Activated T-cell treated with anti-CD3 and anti-CD28 coated beads, Interleukin-2, amount 50 U/mL, for 48 hours (primary cell): ENCODE measurements around the gene LAS1L.
"Not testable (repeated sequence)": the region's sequence is repeated elsewhere in the genome, so short reads cannot be mapped to it uniquely, and the experiment has no call there.

ENCODE experiments used
- DNase-seq, 2 experiments: peaks; one replicate each; pipeline ENCODE4 v3.0.0-alpha.2; 2020

Gene LAS1L

GRCh38 chrX:65534450-65535292 is at the start of gene LAS1L:
LAS1L (minus strand) TSS chrX:65534787; CDS start chrX:65534715, 72 bp downstream.
- peak; percentile 89 to 93 for DNase-seq

GRCh38 chrX:65582450-65583082 is 48.0 kb upstream of the LAS1L start:
- no peak for DNase-seq

GRCh38 chrX:65581661-65582339 is 47.2 kb upstream of the LAS1L start:
- DNase-seq, result peak; percentile 72

GRCh38 chrX:65578346-65578745 is 43.8 kb upstream of the LAS1L start:
- DNase-seq, result no peak

GRCh38 chrX:65576160-65576559 is 41.6 kb upstream of the LAS1L start:
- no peak for DNase-seq

GRCh38 chrX:65575022-65575421 is 40.4 kb upstream of the LAS1L start:
- no peak for DNase-seq

- no peak for DNase-seq
These were observed 39.8 kb upstream of the LAS1L start for GRCh38 chrX:65574356-65574755.

- no peak for DNase-seq
These were observed 38.4 kb upstream of the LAS1L start for GRCh38 chrX:65572971-65573370.

- DNase-seq, result not testable (repeated sequence)
These were observed 28.3 kb upstream of the LAS1L start for GRCh38 chrX:65562850-65563249.

- no peak for DNase-seq
These were observed 17.1 kb upstream of the LAS1L start for GRCh38 chrX:65551489-65552339.

- no peak for DNase-seq
These were observed 16.5 kb upstream of the LAS1L start for GRCh38 chrX:65551086-65551485.

GRCh38 chrX:65545456-65545855 is 10.9 kb upstream of the LAS1L start:
- DNase-seq, result no peak

- DNase-seq, result no peak
These were observed 2.6 kb upstream of the LAS1L start for GRCh38 chrX:65537229-65537628.

- DNase-seq, result no peak
These were observed 1.7 kb upstream of the LAS1L start for GRCh38 chrX:65536291-65536690.

GRCh38 chrX:65532016-65532415 is 2.6 kb downstream of the LAS1L start:
- no peak for DNase-seq

GRCh38 chrX:65528705-65529340 is 5.8 kb downstream of the LAS1L start:
- peak; percentile 73 to 77 for DNase-seq

GRCh38 chrX:65528293-65528692 is 6.3 kb downstream of the LAS1L start:
- DNase-seq, result no peak

GRCh38 chrX:65524139-65524538 is 10.4 kb downstream of the LAS1L start:
- no peak for DNase-seq

- DNase-seq, result no peak
These were observed 11.7 kb downstream of the LAS1L start for GRCh38 chrX:65522739-65523372.

GRCh38 chrX:65519530-65519929 is 15.1 kb downstream of the LAS1L start:
- DNase-seq, result not testable (repeated sequence)

- not testable (repeated sequence) for DNase-seq
These were observed 15.6 kb downstream of the LAS1L start for GRCh38 chrX:65518980-65519379.

GRCh38 chrX:65517923-65518322 is 16.7 kb downstream of the LAS1L start:
- no peak for DNase-seq
